Astrocyte (in vitro differentiated cells and primary cell): ENCODE results near the gene SPIN2B. TPM values are rescaled to one million over a fixed set of nuclear protein-coding genes. Genes with fewer than 3 reads are reported as not detected.
"Not testable (repeated sequence)": the region's sequence is repeated elsewhere in the genome, so short reads cannot be mapped to it uniquely, and the experiment has no call there.

Source experiments
- DNase-seq: peaks from one replicate; pipeline ENCODE4 v3.0.0-alpha.2; 2010; ENCODE audit warnings: low read depth
- FAIRE-seq: peaks from 2 replicates; lab custom pipeline; 2011; peaks lifted over from hg19 to GRCh38; lab: Jason Lieb, UNC
- H2AFZ ChIP-seq: 2 replicates; pipeline ENCODE4 v1.6.0; 2012; ENCODE audit warnings: low read depth, low read length, inconsistent platforms
- H3K27ac ChIP-seq: 2 replicates; pipeline ENCODE4 v1.5.1; 2011; ENCODE audit warnings: low read depth, low read length, inconsistent platforms
- H3K27me3 ChIP-seq: 2 replicates; pipeline ENCODE4 v1.6.0; 2011; ENCODE audit warnings: low read length, inconsistent platforms; ENCODE audit not compliant: insufficient read depth
- H3K36me3 ChIP-seq: 2 replicates; pipeline ENCODE4 v1.5.1; 2011; ENCODE audit warnings: low read length, inconsistent platforms; ENCODE audit not compliant: insufficient read depth
- H3K4me1 ChIP-seq: 2 replicates; pipeline ENCODE4 v1.5.1; 2011; ENCODE audit warnings: low read length, inconsistent platforms; ENCODE audit not compliant: insufficient read depth
- H3K4me2 ChIP-seq: 2 replicates; pipeline ENCODE4 v1.6.0; 2012; ENCODE audit warnings: low read length, inconsistent platforms
- H3K4me3 ChIP-seq: 2 replicates; pipeline ENCODE4 v1.5.1; 2011; ENCODE audit warnings: low read depth, mild to moderate bottlenecking, low read length, inconsistent platforms; ENCODE audit not compliant: insufficient read depth
- H3K79me2 ChIP-seq: 2 replicates; pipeline ENCODE4 v1.6.0; 2012; ENCODE audit warnings: mild to moderate bottlenecking, low read length, inconsistent platforms; ENCODE audit not compliant: insufficient read depth
- H3K9ac ChIP-seq: 2 replicates; pipeline ENCODE4 v1.6.0; 2012; ENCODE audit warnings: mild to moderate bottlenecking, low read length, inconsistent platforms
- H3K9me3 ChIP-seq: 2 replicates; pipeline ENCODE4 v1.5.1; 2012; ENCODE audit warnings: low read depth, mild to moderate bottlenecking, low read length, inconsistent platforms; ENCODE audit not compliant: insufficient read depth
- H4K20me1 ChIP-seq: 2 replicates; pipeline ENCODE4 v1.6.0; 2012; ENCODE audit warnings: low read length, inconsistent platforms; ENCODE audit not compliant: insufficient read depth
- H3K27ac Mint-ChIP-seq: one replicate; pipeline ENCODE4 v1.8.0; 2021; ENCODE audit warnings: mild to moderate bottlenecking, mixed read lengths; ENCODE audit not compliant: unreplicated experiment
- H3K27me3 Mint-ChIP-seq: one replicate; pipeline ENCODE4 v1.8.0; 2021; ENCODE audit warnings: low read depth, mixed read lengths; ENCODE audit not compliant: unreplicated experiment
- H3K36me3 Mint-ChIP-seq: one replicate; pipeline ENCODE4 v1.8.0; 2021; ENCODE audit warnings: low read depth, mixed read lengths; ENCODE audit not compliant: unreplicated experiment
- H3K4me1 Mint-ChIP-seq: one replicate; pipeline ENCODE4 v1.8.0; 2021; ENCODE audit warnings: low read depth, mixed read lengths; ENCODE audit not compliant: unreplicated experiment
- H3K4me3 Mint-ChIP-seq: one replicate; pipeline ENCODE4 v1.8.0; 2021; ENCODE audit warnings: mild to moderate bottlenecking, moderate library complexity, mixed read lengths; ENCODE audit not compliant: unreplicated experiment
- H3K9me3 Mint-ChIP-seq: one replicate; pipeline ENCODE4 v1.8.0; 2021; ENCODE audit warnings: mild to moderate bottlenecking, mixed read lengths; ENCODE audit not compliant: unreplicated experiment
- EZH2 ChIP-seq: IDR thresholded peaks from 2 replicates; pipeline ENCODE4 v1.6.1; 2012; ENCODE audit warnings: mild to moderate bottlenecking, low read length, inconsistent platforms; ENCODE audit not compliant: insufficient read depth
- total RNA-seq: library from RNA; stranded (reverse); gene quantifications from 2 replicates; pipeline ENCODE4 v1.2.1, GENCODE V29; 2021
- TF ChIP-seq, protein P1 (sequence below): IDR thresholded peaks from 2 replicates; pipeline ENCODE4 v1.5.1; 2011; ENCODE audit warnings: low read depth, mild to moderate bottlenecking, inconsistent platforms, low read length, moderate library complexity; ENCODE audit not compliant: insufficient read depth

The SPIN2B gene
- total RNA-seq, 1 donor from 2014 or later = 13.0 TPM

DNA sequence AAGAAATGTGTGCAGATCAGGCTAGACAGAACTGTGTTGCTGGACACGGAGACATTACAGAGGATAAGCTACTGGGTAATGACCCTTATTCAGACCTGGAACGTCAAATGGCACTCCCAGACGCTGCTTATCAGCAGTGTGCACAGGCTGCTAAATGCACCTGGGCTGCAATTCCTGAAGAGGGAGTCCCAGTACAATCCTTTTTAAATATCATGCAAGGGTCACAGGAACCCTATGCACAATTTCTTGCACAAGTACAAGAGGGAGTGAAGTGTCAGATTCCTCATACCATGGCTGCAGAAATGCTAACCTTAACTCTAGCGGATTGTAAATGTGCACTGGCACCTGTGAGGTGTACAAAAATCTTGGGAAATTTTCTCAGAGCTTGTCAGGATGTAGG, 16.9 kb downstream of the SPIN2B start:
- peaks cover 9% of the 10 kb centered on the region for H3K4me1 Mint-ChIP-seq
- H3K4me3 Mint-ChIP-seq = no peak overlapping the region
- no peak for DNase-seq
- H3K4me2 ChIP-seq = no peak overlapping the region
- H3K9ac ChIP-seq = no peak overlapping the region
- H3K36me3 Mint-ChIP-seq = peaks cover 10% of the 10 kb centered on the region
- H3K27me3 Mint-ChIP-seq = no peaks in the 10 kb centered on the region
- H3K9me3 ChIP-seq = no peaks in the 10 kb centered on the region
- H3K79me2 ChIP-seq = no peaks in the 10 kb centered on the region
- no peaks in the 10 kb centered on the region for H3K36me3 ChIP-seq
- H3K4me1 ChIP-seq = no peaks in the 10 kb centered on the region
- peaks cover 5% of the 10 kb centered on the region for H3K9me3 Mint-ChIP-seq
- H3K27ac ChIP-seq = no peak overlapping the region
- H2AFZ ChIP-seq = no peak overlapping the region
- TF ChIP-seq, protein P1, sequence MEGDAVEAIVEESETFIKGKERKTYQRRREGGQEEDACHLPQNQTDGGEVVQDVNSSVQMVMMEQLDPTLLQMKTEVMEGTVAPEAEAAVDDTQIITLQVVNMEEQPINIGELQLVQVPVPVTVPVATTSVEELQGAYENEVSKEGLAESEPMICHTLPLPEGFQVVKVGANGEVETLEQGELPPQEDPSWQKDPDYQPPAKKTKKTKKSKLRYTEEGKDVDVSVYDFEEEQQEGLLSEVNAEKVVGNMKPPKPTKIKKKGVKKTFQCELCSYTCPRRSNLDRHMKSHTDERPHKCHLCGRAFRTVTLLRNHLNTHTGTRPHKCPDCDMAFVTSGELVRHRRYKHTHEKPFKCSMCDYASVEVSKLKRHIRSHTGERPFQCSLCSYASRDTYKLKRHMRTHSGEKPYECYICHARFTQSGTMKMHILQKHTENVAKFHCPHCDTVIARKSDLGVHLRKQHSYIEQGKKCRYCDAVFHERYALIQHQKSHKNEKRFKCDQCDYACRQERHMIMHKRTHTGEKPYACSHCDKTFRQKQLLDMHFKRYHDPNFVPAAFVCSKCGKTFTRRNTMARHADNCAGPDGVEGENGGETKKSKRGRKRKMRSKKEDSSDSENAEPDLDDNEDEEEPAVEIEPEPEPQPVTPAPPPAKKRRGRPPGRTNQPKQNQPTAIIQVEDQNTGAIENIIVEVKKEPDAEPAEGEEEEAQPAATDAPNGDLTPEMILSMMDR = no peak
- no peak for TF ChIP-seq EZH2
- no peak overlapping the region for H3K27ac Mint-ChIP-seq
- H3K27me3 ChIP-seq = no peaks in the 10 kb centered on the region
- no peak for FAIRE-seq
- H3K4me3 ChIP-seq = no peak overlapping the region
- H4K20me1 ChIP-seq = no peaks in the 10 kb centered on the region

DNA sequence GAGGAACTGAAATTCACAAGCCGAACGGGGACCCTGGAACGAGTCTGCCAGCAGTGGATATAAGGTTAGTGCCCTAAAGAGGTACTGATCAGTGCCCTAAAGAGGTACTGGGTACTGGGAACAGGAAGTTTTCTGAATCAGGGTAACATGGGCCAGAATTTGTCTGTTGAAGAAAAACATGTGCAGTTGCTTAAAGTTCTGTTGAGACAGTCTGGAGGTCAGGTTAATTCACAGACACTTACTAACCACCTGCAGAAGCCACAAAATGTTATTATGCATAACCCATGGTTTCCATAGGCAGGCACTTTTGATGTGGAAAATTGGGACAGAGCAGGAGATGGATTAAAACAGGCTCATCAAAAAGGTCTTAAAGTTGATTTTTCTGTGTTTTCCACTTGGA, 17.9 kb downstream of the SPIN2B start:
- H3K4me2 ChIP-seq = no peak overlapping the region
- no peak for DNase-seq
- Mint-ChIP-seq H3K4me1 (peaks cover 9% of the 10 kb centered on the region), H3K4me3 (no peak overlapping the region), H3K27me3 (no peaks in the 10 kb centered on the region), H3K27ac (no peak overlapping the region), H3K36me3 (peaks cover 6% of the 10 kb centered on the region), H3K9me3 (peaks cover 12% of the 10 kb centered on the region)
- no peak for FAIRE-seq
- H4K20me1 ChIP-seq = no peaks in the 10 kb centered on the region
- H2AFZ ChIP-seq = no peak overlapping the region
- no peaks in the 10 kb centered on the region for H3K4me1 ChIP-seq
- TF ChIP-seq, protein P1 = no peak
- no peak for TF ChIP-seq EZH2
- H3K36me3 ChIP-seq = no peaks in the 10 kb centered on the region
- no peak overlapping the region for H3K27ac ChIP-seq
- no peak overlapping the region for H3K9ac ChIP-seq
- no peak overlapping the region for H3K4me3 ChIP-seq
- H3K79me2 ChIP-seq = no peaks in the 10 kb centered on the region
- no peaks in the 10 kb centered on the region for H3K27me3 ChIP-seq
- no peaks in the 10 kb centered on the region for H3K9me3 ChIP-seq

DNA sequence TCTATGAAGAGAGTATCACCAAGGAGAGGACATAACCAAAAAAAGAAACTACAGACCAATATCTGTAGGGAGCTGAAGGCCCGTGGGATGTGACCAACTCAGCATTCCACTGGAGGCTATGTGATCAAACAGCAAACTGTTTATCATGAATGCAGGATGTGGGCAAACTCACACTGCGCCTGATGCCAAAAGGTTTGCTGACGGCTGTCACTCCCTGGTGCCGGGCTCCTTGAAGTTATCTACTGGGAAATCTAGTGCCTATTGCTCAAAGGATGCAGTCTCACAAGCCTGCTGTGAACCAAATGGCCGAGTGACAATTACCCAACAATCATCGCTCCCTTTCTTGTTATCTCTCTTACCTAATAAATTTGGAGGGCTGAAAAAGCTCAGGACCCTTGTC, 18.4 kb downstream of the SPIN2B start:
- not testable (repeated sequence) for H3K79me2 ChIP-seq, H3K27ac Mint-ChIP-seq, DNase-seq, H3K4me3 Mint-ChIP-seq, H3K4me2 ChIP-seq, H3K36me3 Mint-ChIP-seq, H3K4me3 ChIP-seq, H3K27me3 Mint-ChIP-seq, H3K9ac ChIP-seq, H3K4me1 ChIP-seq, H3K36me3 ChIP-seq, H2AFZ ChIP-seq, H4K20me1 ChIP-seq, H3K27me3 ChIP-seq, H3K4me1 Mint-ChIP-seq, H3K9me3 ChIP-seq, H3K27ac ChIP-seq
- FAIRE-seq = peak; percentile 23
- peaks cover 12% of the 10 kb centered on the region for H3K9me3 Mint-ChIP-seq
